Gastroesophageal sphincter (tissue), 3 donors: Measurements from ENCODE around the gene HECW1.

Source experiments
- EP300 ChIP-seq: sonication (generic); formaldehyde crosslinking; IDR thresholded peaks from one replicate; pipeline ENCODE4 v1.6.1; 2017; ENCODE audit warnings: antibody characterized with exemption, mild to moderate bottlenecking
- TF ChIP-seq, protein P1 (sequence below), 4 experiments: fragments of 200-600 bp in 2 of 4; fragments of 450-650 bp in 2 of 4; sonication (generic) in 1 of 4; IDR thresholded peaks; one replicate each; pipeline ENCODE4 v1.5.1; 2017 to 2019; ENCODE audit warnings: antibody characterized with exemption in 4 of 4, mild to moderate bottlenecking in 2 of 4, moderate library complexity in 2 of 4

DNA sequence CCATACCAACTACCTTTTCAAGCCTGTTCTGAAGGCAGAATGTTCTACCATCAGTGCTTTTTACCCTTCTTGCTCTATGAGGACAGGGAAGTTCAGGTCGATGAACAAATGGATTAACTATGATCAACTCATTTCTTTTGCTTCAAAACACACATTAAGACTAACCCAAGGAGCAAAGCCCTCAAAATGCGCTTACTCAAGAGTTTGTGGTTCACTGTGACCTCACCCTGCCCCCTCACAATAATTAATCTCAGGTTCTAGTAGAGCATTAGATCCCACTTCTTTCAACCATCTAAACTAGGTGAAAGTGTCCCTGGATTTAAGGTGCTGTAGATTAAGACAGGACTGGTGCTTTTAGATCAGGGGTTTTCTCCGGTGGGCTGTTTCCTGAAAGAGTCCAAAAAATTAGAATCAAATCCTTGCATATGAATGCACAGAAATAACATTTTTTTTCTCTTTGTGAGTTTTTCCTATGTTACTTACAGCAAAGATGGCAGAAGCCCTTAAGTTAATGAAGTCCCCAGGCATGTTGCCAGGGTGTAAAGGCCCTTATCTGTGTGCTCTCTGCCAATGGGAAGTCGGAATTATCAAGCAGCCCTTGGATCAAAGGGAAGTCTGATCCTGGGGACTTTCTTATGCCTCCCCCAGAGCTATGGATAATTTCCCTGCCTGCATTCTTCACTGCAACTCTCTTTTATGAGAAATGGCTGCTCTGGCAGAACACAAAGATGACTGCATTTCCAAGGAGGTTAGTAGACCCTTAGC, 264.9 kb downstream of the HECW1 start:
- TF ChIP-seq, protein P1, sequence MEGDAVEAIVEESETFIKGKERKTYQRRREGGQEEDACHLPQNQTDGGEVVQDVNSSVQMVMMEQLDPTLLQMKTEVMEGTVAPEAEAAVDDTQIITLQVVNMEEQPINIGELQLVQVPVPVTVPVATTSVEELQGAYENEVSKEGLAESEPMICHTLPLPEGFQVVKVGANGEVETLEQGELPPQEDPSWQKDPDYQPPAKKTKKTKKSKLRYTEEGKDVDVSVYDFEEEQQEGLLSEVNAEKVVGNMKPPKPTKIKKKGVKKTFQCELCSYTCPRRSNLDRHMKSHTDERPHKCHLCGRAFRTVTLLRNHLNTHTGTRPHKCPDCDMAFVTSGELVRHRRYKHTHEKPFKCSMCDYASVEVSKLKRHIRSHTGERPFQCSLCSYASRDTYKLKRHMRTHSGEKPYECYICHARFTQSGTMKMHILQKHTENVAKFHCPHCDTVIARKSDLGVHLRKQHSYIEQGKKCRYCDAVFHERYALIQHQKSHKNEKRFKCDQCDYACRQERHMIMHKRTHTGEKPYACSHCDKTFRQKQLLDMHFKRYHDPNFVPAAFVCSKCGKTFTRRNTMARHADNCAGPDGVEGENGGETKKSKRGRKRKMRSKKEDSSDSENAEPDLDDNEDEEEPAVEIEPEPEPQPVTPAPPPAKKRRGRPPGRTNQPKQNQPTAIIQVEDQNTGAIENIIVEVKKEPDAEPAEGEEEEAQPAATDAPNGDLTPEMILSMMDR (IDR thresholded peaks at IDR 0.05): no peak
- TF ChIP-seq EP300: no peak
